ENCODE results near the gene YWHAB.

Gene YWHAB

DNA sequence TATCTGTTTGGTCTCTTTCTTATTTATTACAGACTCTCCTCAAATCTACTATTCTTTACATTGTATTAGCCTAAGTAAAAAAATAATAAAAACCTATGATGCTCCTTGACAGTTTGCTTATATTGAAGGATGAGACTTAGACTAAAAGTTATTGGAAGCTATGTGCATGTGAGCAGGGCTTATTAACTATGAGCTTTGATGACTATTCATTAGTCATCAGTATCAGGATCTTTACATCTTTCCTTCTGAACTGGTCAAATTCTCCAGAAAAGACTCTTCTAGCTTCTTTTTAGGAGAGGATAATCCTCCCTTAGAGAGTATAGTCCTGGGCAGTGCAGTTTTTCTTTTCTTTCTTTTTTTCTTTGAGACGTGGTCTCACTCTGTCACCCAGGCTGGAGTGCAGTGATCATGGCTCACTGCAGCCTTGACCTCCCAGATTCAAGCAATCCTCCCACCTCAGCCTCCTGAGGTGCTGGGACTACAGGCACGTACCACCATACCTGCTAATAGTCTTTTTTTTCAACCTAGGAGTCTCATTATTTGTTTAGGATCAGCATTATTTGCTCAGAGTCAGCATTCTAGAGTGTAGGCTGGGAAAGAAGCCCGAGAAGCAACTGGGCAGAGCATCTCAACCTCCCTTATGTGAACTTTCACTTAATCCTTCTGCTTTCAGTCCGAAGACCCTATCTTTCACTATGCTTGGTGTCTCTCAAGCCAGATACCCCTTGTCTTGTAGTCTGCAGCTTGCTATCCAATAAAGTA, 37.1 kb upstream of the YWHAB start:
- Histone ChIP-seq H3K4ac (ENCODE audit: low read depth, low read length) (no peak overlapping the region), H2BK5ac (ENCODE audit: low read depth, low read length, poor library complexity) (no peak overlapping the region), H3K23ac (ENCODE audit: low read length) (no peak overlapping the region), H3K4me2 (ENCODE audit: low read length) (no peak overlapping the region), H2BK12ac (ENCODE audit: low read length) (no peak overlapping the region), H2AK5ac (ENCODE audit: low read length) (no peak overlapping the region), H4K91ac (ENCODE audit: low read depth, low read length) (no peak overlapping the region), H3K36me3 (ENCODE audit: control insufficient read depth in 1 of 2, insufficient read depth in 2 of 2, low read length in 2 of 2) (no peaks in the 10 kb centered on the region), H3K9ac (ENCODE audit: low read length) (no peak overlapping the region), H3K4me3 (ENCODE audit: low read depth, low read length) (no peak overlapping the region), H3K4me1 (ENCODE audit: control insufficient read depth in 1 of 2, insufficient read depth in 2 of 2, low read length in 2 of 2) (no peaks in the 10 kb centered on the region), H3K79me1 (ENCODE audit: low read length) (no peaks in the 10 kb centered on the region), H3K14ac (ENCODE audit: low read length) (no peak overlapping the region), H4K12ac (ENCODE audit: low read depth, low read length) (no peak overlapping the region), H4K8ac (ENCODE audit: low read depth, low read length) (no peak overlapping the region), H2BK120ac (ENCODE audit: insufficient read depth, low read length, poor library complexity) (no peak overlapping the region), H3K18ac (ENCODE audit: low read length) (no peak overlapping the region), H2AFZ (ENCODE audit: insufficient read depth, low read length, poor library complexity) (no peak overlapping the region), H3K79me2 (ENCODE audit: control insufficient read depth, insufficient read depth, low read length, poor library complexity) (no peaks in the 10 kb centered on the region), H3K27me3 (ENCODE audit: insufficient read depth, low read length) (no peaks in the 10 kb centered on the region), H3K9me3 (ENCODE audit: insufficient read depth, low read depth, low read length) (no peaks in the 10 kb centered on the region), H3K27ac (ENCODE audit: low read depth, low read length) (no peak overlapping the region)
- WGBS (ENCODE audit: extremely low coverage, insufficient coverage, insufficient read length), result no CpG with 5 or more reads among the region's 4 CpGs
- no peak for DNase-seq

DNA sequence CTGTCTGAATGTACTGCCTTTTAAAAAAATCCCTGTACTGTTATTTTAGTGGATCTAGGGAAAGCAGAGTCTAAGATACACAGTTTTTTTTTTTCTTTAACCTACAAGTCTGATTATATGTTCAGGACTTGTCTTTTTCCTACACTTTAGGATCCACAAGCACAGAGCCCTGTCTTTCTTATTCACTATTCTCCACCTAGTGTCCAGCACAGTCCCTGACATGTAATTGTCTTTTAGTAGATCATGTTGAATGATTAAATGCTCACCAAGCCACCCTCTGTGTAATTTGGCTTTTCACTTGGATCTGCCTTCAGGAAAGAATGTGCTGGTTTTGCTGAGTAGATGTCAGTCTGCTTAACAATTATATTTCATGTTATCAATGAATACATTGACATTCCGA, 35.8 kb upstream of the YWHAB start:
- Histone ChIP-seq H3K36me3 (ENCODE audit: control insufficient read depth in 1 of 2, insufficient read depth in 2 of 2, low read length in 2 of 2) (no peaks in the 10 kb centered on the region), H3K79me2 (ENCODE audit: control insufficient read depth, insufficient read depth, low read length, poor library complexity) (no peaks in the 10 kb centered on the region), H3K4me2 (ENCODE audit: low read length) (no peak overlapping the region), H3K18ac (ENCODE audit: low read length) (no peak overlapping the region), H2BK120ac (ENCODE audit: insufficient read depth, low read length, poor library complexity) (no peak overlapping the region), H2BK5ac (ENCODE audit: low read depth, low read length, poor library complexity) (no peak overlapping the region), H3K27me3 (ENCODE audit: insufficient read depth, low read length) (no peaks in the 10 kb centered on the region), H4K91ac (ENCODE audit: low read depth, low read length) (no peak overlapping the region), H4K8ac (ENCODE audit: low read depth, low read length) (no peak overlapping the region), H3K23ac (ENCODE audit: low read length) (no peak overlapping the region), H3K27ac (ENCODE audit: low read depth, low read length) (no peak overlapping the region), H2AFZ (ENCODE audit: insufficient read depth, low read length, poor library complexity) (no peak overlapping the region), H3K14ac (ENCODE audit: low read length) (no peak overlapping the region), H3K4me1 (ENCODE audit: control insufficient read depth in 1 of 2, insufficient read depth in 2 of 2, low read length in 2 of 2) (no peaks in the 10 kb centered on the region), H3K9me3 (ENCODE audit: insufficient read depth, low read depth, low read length) (no peaks in the 10 kb centered on the region), H3K9ac (ENCODE audit: low read length) (no peak overlapping the region), H4K12ac (ENCODE audit: low read depth, low read length) (no peak overlapping the region), H3K79me1 (ENCODE audit: low read length) (no peaks in the 10 kb centered on the region), H3K4me3 (ENCODE audit: low read depth, low read length) (no peak overlapping the region), H2AK5ac (ENCODE audit: low read length) (no peak overlapping the region), H3K4ac (ENCODE audit: low read depth, low read length) (no peak overlapping the region), H2BK12ac (ENCODE audit: low read length) (no peak overlapping the region)
- peak; percentile 34 to 69 for DNase-seq
- no CpG with 5 or more reads among the region's 1 CpG for WGBS (ENCODE audit: extremely low coverage, insufficient coverage, insufficient read length)

DNA sequence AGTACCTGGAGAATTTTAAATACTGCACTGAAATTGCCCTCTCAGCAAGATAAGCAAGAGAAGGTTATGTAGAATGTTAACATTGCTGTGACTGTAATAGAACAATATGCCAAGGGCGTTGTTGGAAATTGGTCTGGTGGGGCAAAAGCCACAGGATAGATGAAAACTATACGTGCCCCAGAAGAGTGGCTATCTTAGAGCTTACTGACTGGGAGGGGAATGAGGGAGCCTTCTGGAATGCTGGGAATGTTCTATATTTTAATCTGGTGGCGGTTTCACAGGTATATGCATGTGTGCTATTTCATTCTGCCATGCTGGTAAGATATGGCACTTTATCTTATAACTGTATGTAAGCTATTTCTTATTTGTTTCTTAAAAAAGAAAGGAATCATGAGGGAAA, 35.2 kb upstream of the YWHAB start:
- no peak overlapping the region for H3K4me3 ChIP-seq (ENCODE audit: low read depth, low read length)
- no peak overlapping the region for H3K4me2 ChIP-seq (ENCODE audit: low read length)
- H3K18ac ChIP-seq (ENCODE audit: low read length), result no peak overlapping the region
- H3K4ac ChIP-seq (ENCODE audit: low read depth, low read length), result no peak overlapping the region
- no peak overlapping the region for H3K23ac ChIP-seq (ENCODE audit: low read length)
- no peak overlapping the region for H2BK5ac ChIP-seq (ENCODE audit: low read depth, low read length, poor library complexity)
- H3K4me1 ChIP-seq (ENCODE audit: control insufficient read depth in 1 of 2, insufficient read depth in 2 of 2, low read length in 2 of 2), result no peaks in the 10 kb centered on the region
- no CpG with 5 or more reads among the region's 3 CpGs for WGBS (ENCODE audit: extremely low coverage, insufficient coverage, insufficient read length)
- no peaks in the 10 kb centered on the region for H3K36me3 ChIP-seq (ENCODE audit: control insufficient read depth in 1 of 2, insufficient read depth in 2 of 2, low read length in 2 of 2)
- H3K79me1 ChIP-seq (ENCODE audit: low read length), result no peaks in the 10 kb centered on the region
- H2BK12ac ChIP-seq (ENCODE audit: low read length), result no peak overlapping the region
- no peak overlapping the region for H3K9ac ChIP-seq (ENCODE audit: low read length)
- no peak overlapping the region for H2BK120ac ChIP-seq (ENCODE audit: insufficient read depth, low read length, poor library complexity)
- peak; percentile 64 to 79 for DNase-seq
- no peak overlapping the region for H2AK5ac ChIP-seq (ENCODE audit: low read length)
- no peak overlapping the region for H4K12ac ChIP-seq (ENCODE audit: low read depth, low read length)
- H4K91ac ChIP-seq (ENCODE audit: low read depth, low read length), result no peak overlapping the region
- H3K14ac ChIP-seq (ENCODE audit: low read length), result no peak overlapping the region
- no peak overlapping the region for H3K27ac ChIP-seq (ENCODE audit: low read depth, low read length)
- no peaks in the 10 kb centered on the region for H3K27me3 ChIP-seq (ENCODE audit: insufficient read depth, low read length)
- no peaks in the 10 kb centered on the region for H3K79me2 ChIP-seq (ENCODE audit: control insufficient read depth, insufficient read depth, low read length, poor library complexity)
- H2AFZ ChIP-seq (ENCODE audit: insufficient read depth, low read length, poor library complexity), result no peak overlapping the region
- H3K9me3 ChIP-seq (ENCODE audit: insufficient read depth, low read depth, low read length), result no peaks in the 10 kb centered on the region
- no peak overlapping the region for H4K8ac ChIP-seq (ENCODE audit: low read depth, low read length)

DNA sequence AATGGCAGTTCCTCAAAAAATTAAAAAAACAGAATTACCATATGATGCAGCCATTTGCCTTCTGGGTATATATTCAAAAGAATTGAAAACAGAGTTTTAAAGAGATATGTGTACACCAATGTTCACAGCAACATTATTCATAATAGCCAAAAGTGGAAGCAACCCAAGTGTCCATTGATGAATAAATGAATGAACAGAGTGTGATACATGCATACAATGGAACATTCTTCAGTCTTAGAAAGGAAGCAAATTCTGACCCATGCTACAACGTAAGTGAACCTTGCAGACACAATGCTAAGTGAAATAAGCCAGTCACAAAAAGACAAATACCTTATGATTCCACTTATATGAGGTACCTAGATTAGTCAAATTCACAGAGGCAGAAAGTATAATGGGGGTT, 34.7 kb upstream of the YWHAB start:
- no peak overlapping the region for H3K23ac ChIP-seq (ENCODE audit: low read length)
- no peaks in the 10 kb centered on the region for H3K27me3 ChIP-seq (ENCODE audit: insufficient read depth, low read length)
- no peak overlapping the region for H2BK12ac ChIP-seq (ENCODE audit: low read length)
- H3K79me2 ChIP-seq (ENCODE audit: control insufficient read depth, insufficient read depth, low read length, poor library complexity), result no peaks in the 10 kb centered on the region
- DNase-seq, result no peak
- H3K4me3 ChIP-seq (ENCODE audit: low read depth, low read length), result no peak overlapping the region
- H4K12ac ChIP-seq (ENCODE audit: low read depth, low read length), result no peak overlapping the region
- H3K14ac ChIP-seq (ENCODE audit: low read length), result no peak overlapping the region
- H3K9ac ChIP-seq (ENCODE audit: low read length), result no peak overlapping the region
- H3K18ac ChIP-seq (ENCODE audit: low read length), result no peak overlapping the region
- H3K36me3 ChIP-seq (ENCODE audit: control insufficient read depth in 1 of 2, insufficient read depth in 2 of 2, low read length in 2 of 2), result no peaks in the 10 kb centered on the region
- no peaks in the 10 kb centered on the region for H3K4me1 ChIP-seq (ENCODE audit: control insufficient read depth in 1 of 2, insufficient read depth in 2 of 2, low read length in 2 of 2)
- H2BK5ac ChIP-seq (ENCODE audit: low read depth, low read length, poor library complexity), result no peak overlapping the region
- H2AK5ac ChIP-seq (ENCODE audit: low read length), result no peak overlapping the region
- no peak overlapping the region for H4K91ac ChIP-seq (ENCODE audit: low read depth, low read length)
- H3K9me3 ChIP-seq (ENCODE audit: insufficient read depth, low read depth, low read length), result no peaks in the 10 kb centered on the region
- H3K27ac ChIP-seq (ENCODE audit: low read depth, low read length), result no peak overlapping the region
- WGBS (ENCODE audit: extremely low coverage, insufficient coverage, insufficient read length), result no CpG with 5 or more reads among the region's 1 CpG
- H3K4me2 ChIP-seq (ENCODE audit: low read length), result no peak overlapping the region
- H4K8ac ChIP-seq (ENCODE audit: low read depth, low read length), result no peak overlapping the region
- H3K4ac ChIP-seq (ENCODE audit: low read depth, low read length), result no peak overlapping the region
- H2BK120ac ChIP-seq (ENCODE audit: insufficient read depth, low read length, poor library complexity), result no peak overlapping the region
- H3K79me1 ChIP-seq (ENCODE audit: low read length), result no peaks in the 10 kb centered on the region
- H2AFZ ChIP-seq (ENCODE audit: insufficient read depth, low read length, poor library complexity), result no peak overlapping the region

Data from trophoblast cell (in vitro differentiated cells and primary cell).